ENCODE results near the gene RHBDF2.

Gene RHBDF2

GRCh38 chr17:76506408-76507345 lies 5.5 kb upstream of the RHBDF2 start:
- peak; percentile 68 to 86 for DNase-seq
- TF ChIP-seq POLR2A (IDR thresholded peaks at IDR 0.05; ENCODE audit: low read length) (no peak), GATA1 (IDR thresholded peaks at IDR 0.05; ENCODE audit: low read depth, low read length) (no peak)

GRCh38 chr17:76504117-76504516 lies 2.9 kb upstream of the RHBDF2 start:
- TF ChIP-seq GATA1 (IDR thresholded peaks at IDR 0.05; ENCODE audit: low read depth, low read length) (no peak), POLR2A (IDR thresholded peaks at IDR 0.05; ENCODE audit: low read length) (no peak)
- DNase-seq = peak; percentile 46 to 48

- TF ChIP-seq POLR2A (IDR thresholded peaks at IDR 0.05; ENCODE audit: low read length) (no peak), GATA1 (IDR thresholded peaks at IDR 0.05; ENCODE audit: low read depth, low read length) (no peak)
- DNase-seq = no peak
Observed at GRCh38 chr17:76502341-76503211, 1.4 kb upstream of the RHBDF2 start.

- no peak for TF ChIP-seq GATA1 (IDR thresholded peaks at IDR 0.05; ENCODE audit: low read depth, low read length)
- TF ChIP-seq POLR2A (IDR thresholded peaks at IDR 0.05; ENCODE audit: low read length) = peak; percentile 3
Observed at GRCh38 chr17:76501827-76502307, 644 bp upstream of the RHBDF2 start.

GRCh38 chr17:76500747-76501017 lies 541 bp downstream of the RHBDF2 start:
- no peak for TF ChIP-seq POLR2A (IDR thresholded peaks at IDR 0.05; ENCODE audit: low read length)
- TF ChIP-seq GATA1 (IDR thresholded peaks at IDR 0.05; ENCODE audit: low read depth, low read length) = no peak
- no peak for DNase-seq

More at GRCh38 chr17:76501827-76502307, 644 bp upstream of the RHBDF2 start:
- DNase-seq = no peak

- DNase-seq = no peak
- TF ChIP-seq POLR2A (IDR thresholded peaks at IDR 0.05; ENCODE audit: low read length) (no peak), GATA1 (IDR thresholded peaks at IDR 0.05; ENCODE audit: low read depth, low read length) (no peak)
Observed at GRCh38 chr17:76500074-76500746, 1.0 kb downstream of the RHBDF2 start.

- DNase-seq = no peak
- TF ChIP-seq GATA1 (IDR thresholded peaks at IDR 0.05; ENCODE audit: low read depth, low read length) (no peak), POLR2A (IDR thresholded peaks at IDR 0.05; ENCODE audit: low read length) (no peak)
Observed at GRCh38 chr17:76499267-76499667, 2.0 kb downstream of the RHBDF2 start.

GRCh38 chr17:76498876-76499251 lies 2.4 kb downstream of the RHBDF2 start:
- no peak for DNase-seq
- TF ChIP-seq POLR2A (IDR thresholded peaks at IDR 0.05; ENCODE audit: low read length) (no peak), GATA1 (IDR thresholded peaks at IDR 0.05; ENCODE audit: low read depth, low read length) (no peak)

- TF ChIP-seq GATA1 (IDR thresholded peaks at IDR 0.05; ENCODE audit: low read depth, low read length) = no peak
- TF ChIP-seq POLR2A (IDR thresholded peaks at IDR 0.05; ENCODE audit: low read length) = no peak
- DNase-seq = no peak
Observed at GRCh38 chr17:76497979-76498875, 3.0 kb downstream of the RHBDF2 start.

- no peak for DNase-seq
- TF ChIP-seq GATA1 (IDR thresholded peaks at IDR 0.05; ENCODE audit: low read depth, low read length) = no peak
- TF ChIP-seq POLR2A (IDR thresholded peaks at IDR 0.05; ENCODE audit: low read length) = no peak
Observed at GRCh38 chr17:76497699-76497978, 3.6 kb downstream of the RHBDF2 start.

- TF ChIP-seq POLR2A (IDR thresholded peaks at IDR 0.05; ENCODE audit: low read length) (no peak), GATA1 (IDR thresholded peaks at IDR 0.05; ENCODE audit: low read depth, low read length) (no peak)
- no peak for DNase-seq
Observed at GRCh38 chr17:76496464-76496863, 4.8 kb downstream of the RHBDF2 start.

- DNase-seq = no peak
- no peak for TF ChIP-seq GATA1 (IDR thresholded peaks at IDR 0.05; ENCODE audit: low read depth, low read length)
- no peak for TF ChIP-seq POLR2A (IDR thresholded peaks at IDR 0.05; ENCODE audit: low read length)
Observed at GRCh38 chr17:76495663-76496400, 5.4 kb downstream of the RHBDF2 start.

Measured in erythroblast (primary cell).